Measurements from ENCODE around the gene PCNT. TPM values are rescaled to one million over a fixed set of nuclear protein-coding genes. Genes with fewer than 3 reads are reported as not detected.

PCNT gene
- total and polyA plus RNA-seq, 10 of the 15 experiments (the other 5 are each of a cell fraction or from before 2014, with no cell fraction given), result 2.9 to 39.6 (median 20.5) TPM

GRCh38 chr21:46478910-46479309 lies 155.0 kb downstream of the PCNT start (continued):
- TF ChIP-seq E4F1 (IDR thresholded peaks at IDR 0.05; ENCODE audit: borderline replicate concordance, partially characterized antibody) (no peak), CREB1 (IDR thresholded peaks at IDR 0.05; ENCODE audit: low read depth) (no peak), CBX5 (IDR thresholded peaks at IDR 0.05; ENCODE audit: low read depth) (no peak), NR2C2 (IDR thresholded peaks at IDR 0.05; ENCODE audit: borderline replicate concordance, control insufficient read depth, insufficient read length, low read depth) (no peak), JUND (IDR thresholded peaks at IDR 0.05; ENCODE audit: low read depth, low read length) (no peak), TARDBP (IDR thresholded peaks at IDR 0.05; ENCODE audit: borderline replicate concordance) (no peak), ZNF622 (IDR thresholded peaks at IDR 0.05) (no peak)

- no peaks in the 10 kb centered on the region for H3K79me2 ChIP-seq (ENCODE audit: control insufficient read depth, insufficient read depth, low read length)
- intact Hi-C loops (cut with micrococcal nuclease; ENCODE audit: unreplicated experiment) (no loop called here), in situ Hi-C loops (cut with MboI) (no loop called here)
- no peaks in the 10 kb centered on the region for H3K36me3 ChIP-seq (ENCODE audit: control insufficient read depth in 2 of 2, insufficient read depth in 2 of 2, low read length in 1 of 2)
- TF ChIP-seq CBX3 (IDR thresholded peaks at IDR 0.05; ENCODE audit: borderline replicate concordance, low read depth) (no peak), RAD51 (IDR thresholded peaks at IDR 0.05) (no peak), NFYB (IDR thresholded peaks at IDR 0.05; ENCODE audit: insufficient read depth, low read depth, low read length) (no peak), IKZF2 (IDR thresholded peaks at IDR 0.05) (no peak)
- no peak overlapping the region for H3K9ac ChIP-seq (ENCODE audit: control insufficient read depth, insufficient read depth, low read length)
- CTCF ChIA-PET, result no interaction called here
- no peak overlapping the region for H2AFZ ChIP-seq (ENCODE audit: control insufficient read depth, low read depth, low read length)
- H3K4me3 ChIP-seq, result no peak overlapping the region
- H3K9me3 ChIP-seq (replicated peaks; ENCODE audit: control insufficient read depth, insufficient read depth, low read length), result no peaks in the 10 kb centered on the region
- H3K4me2 ChIP-seq (ENCODE audit: control insufficient read depth, insufficient read depth), result no peak overlapping the region
- POLR2A ChIA-PET, result interaction anchor here (1.2 kb wide), 1 partner anchor 20 kb away, joined by 3 read pairs; no protein-coding TSS in a partner anchor
- no peak for FAIRE-seq
- no peak for ATAC-seq
- RAD21 ChIA-PET (ENCODE audit: unreplicated experiment), result no interaction called here
- no peak for DNase-seq (ENCODE audit: low read depth, low spot score)
- 93% methylated on average over 5 of the region's 5 CpGs for WGBS (ENCODE audit: insufficient coverage, insufficient replicate concordance, low lambda C conversion rate, missing lambda C conversion rate)
- H3K27ac ChIP-seq (ENCODE audit: control insufficient read depth, insufficient read depth), result no peak overlapping the region
- SMC1A ChIA-PET (ENCODE audit: uncharacterized antibody, unreplicated experiment), result no interaction called here
- no TSS peak for BruUV-seq (replicated peaks)
- no peaks in the 10 kb centered on the region for H3K4me1 ChIP-seq (ENCODE audit: control insufficient read depth, insufficient read depth, low read length)
- H4K20me1 ChIP-seq (ENCODE audit: control insufficient read depth, insufficient read depth), result no peaks in the 10 kb centered on the region
- H3K27me3 ChIP-seq (replicated peaks in 1 of 2; ENCODE audit: control insufficient read depth in 2 of 2, insufficient read depth in 2 of 2, low read length in 1 of 2), result no peaks in the 10 kb centered on the region
Measured at GRCh38 chr21:46480466-46480865, 156.5 kb downstream of the PCNT start.
